HG02759 (cell line): ENCODE data around the gene MPZL3.
"Not testable (repeated sequence)": the region's sequence is repeated elsewhere in the genome, so short reads cannot be mapped to it uniquely, and the experiment has no call there.

Experiments
- ATAC-seq: cut with Tn5 transposase; IDR thresholded peaks from one replicate; pipeline ENCODE4 v1.9.1; 2021; ENCODE audit warnings: mild to moderate bottlenecking, moderate library complexity; ENCODE audit not compliant: unreplicated experiment

The MPZL3 gene

DNA sequence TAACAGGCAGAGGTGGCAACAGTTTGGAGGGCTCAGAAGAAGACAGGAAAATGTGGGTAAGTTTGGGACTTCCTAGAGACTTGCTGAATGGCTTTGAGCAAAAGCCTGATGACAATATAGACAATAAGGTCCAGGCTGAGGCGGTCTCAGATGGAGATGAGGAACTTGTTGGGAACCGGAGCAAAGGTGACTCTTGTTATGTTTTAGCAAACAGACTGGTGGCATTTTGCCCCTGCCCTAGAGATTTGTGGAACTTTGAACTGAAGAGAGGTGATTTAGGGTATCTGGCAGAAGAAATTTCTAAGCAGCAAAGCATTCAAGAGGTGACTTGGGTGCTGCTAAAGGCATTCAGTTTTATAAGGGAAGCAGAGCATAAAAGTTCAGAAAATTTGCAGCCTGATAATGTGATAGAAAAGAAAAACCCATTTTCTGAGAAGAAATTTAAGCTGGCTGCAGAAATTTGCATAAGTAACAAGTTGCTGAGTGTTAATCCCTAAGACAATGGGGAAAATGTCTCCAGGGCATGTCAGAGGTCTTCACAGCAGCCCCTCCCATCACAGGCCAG is 61.1 kb downstream of the MPZL3 start:
- not testable (repeated sequence) for ATAC-seq

DNA sequence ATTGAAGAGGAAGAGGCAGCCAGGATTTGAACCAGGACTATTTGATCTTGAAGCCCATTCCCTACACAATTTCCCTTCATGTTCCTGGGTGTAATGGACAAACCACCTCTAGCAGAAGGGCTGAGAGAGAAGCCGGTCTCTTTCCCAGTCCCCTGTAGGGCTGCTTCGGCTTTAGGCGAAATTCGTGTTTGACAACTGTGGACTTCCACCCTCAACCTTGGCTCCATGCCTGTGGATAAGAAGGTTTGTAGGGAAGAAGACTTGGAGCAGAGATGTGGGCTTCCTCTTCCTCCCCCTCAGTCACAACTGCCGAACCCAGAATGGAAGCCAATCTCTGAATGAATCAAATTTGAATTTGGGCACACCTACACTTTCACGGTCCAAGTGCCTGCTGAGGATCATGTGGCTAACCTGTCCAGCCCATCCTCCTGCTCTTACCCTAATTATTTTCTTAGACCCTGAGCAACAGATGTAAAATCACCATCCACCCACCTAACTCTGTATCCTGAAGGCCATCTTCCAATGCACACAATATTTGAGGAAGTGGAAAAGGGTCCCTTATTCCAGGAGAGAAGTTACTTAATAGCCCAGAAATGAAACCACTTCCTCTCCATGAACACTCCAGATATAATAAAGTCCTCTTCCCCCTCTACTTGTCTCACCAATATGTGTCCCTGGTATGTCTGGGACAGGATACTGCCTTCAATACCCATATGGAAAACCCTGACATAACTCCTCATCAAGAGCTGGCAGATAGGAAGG is 65.6 kb downstream of the MPZL3 start:
- ATAC-seq: no peak

DNA sequence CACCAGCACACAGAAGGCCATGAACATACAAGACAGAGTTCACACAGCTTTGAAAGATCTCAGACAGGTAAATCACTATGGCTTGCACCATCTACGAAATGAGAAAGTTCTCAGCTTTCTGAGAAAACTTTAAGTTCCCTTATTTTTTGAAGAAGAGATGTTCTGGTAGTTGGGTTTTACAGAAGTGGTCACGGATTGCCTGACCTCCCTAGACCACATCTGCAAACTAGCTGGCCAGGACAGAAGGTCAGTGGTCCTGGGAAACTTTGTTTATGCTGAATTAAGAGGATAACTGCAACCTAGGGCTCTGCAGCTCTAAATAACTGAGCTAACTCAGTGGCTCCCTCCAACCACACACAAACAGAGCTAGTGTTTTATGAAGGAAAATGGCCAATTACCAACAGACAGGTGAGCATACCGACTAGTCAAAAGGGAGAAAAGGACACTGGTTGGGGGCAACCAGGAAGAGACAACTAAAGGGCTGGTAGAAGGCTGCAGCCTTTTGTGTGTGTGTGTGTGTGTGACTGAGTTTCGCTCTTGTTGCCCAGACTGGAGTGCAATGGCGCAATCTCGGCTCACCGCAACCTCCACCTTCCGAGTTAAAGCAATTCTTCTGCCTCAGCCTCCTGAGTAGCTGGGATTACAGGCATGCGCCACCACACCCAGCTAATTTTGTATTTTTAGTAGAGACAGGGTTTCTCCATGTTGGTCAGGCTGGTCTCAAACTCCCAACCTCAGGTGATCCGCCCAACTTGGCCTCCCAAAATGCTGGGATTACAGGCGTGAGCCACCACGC is 67.2 kb downstream of the MPZL3 start:
- no peak for ATAC-seq

DNA sequence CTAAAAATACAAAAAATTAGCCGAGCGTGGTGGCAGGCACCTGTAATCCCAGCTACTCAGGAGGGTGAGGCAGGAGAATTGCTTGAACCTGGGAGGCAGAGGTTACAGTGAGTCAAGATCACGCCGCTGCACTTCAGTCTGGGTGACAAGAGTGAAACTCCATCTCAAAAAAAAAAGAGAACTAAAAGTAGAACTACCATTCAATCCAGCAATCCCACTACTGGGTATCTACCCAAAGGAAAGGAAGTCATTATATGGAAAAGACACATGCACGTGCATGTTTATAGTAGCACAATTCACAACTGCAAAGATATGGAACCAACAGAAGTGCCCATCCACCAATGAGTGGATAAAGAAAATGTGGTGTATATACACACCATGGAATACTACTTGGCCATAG is 68.5 kb downstream of the MPZL3 start:
- ATAC-seq: not testable (repeated sequence)

DNA sequence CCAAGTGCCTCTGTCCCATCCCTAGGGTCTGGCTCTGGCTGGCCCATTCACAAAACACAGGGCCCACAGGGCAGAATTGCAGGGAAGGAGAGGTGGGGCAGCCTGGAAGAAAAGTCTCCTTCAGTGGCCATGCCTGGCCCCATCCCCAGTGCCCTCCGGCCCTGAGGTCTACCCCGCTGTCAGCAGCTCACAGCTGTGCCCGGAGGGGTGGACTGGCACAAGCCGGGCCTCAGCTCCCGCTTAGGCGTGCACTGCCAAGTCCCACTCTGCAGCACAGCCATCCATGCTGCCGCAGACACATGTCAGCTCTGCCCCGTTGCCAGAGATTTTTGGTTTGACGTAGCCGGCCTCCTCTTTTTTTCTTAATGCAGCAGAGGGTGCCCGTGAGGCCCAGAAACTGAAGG is 71.9 kb downstream of the MPZL3 start:
- ATAC-seq: no peak

DNA sequence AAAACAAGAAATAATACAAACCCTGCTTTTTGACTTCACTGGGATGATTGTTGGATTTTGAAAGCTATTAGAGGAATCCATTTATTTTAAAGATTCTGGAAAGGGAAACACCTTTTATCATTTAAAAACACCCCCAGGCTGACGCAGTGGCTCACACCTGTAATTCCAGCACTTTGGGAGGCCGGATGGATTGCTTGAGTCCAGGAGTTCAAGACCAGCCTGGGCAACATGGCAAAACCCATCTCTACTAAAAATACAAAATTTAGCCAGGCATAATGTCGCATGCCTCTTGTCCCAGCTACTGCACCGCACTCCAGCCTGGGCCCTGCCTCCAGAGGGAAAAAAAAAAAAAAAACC is 75.4 kb downstream of the MPZL3 start:
- no peak for ATAC-seq
